AG04449 (cell line): ENCODE results near the gene RAB11A.
A peak's percentile ranks its signal among the peaks of the same experiment; 100 is the strongest.
"Not testable (repeated sequence)": the region's sequence is repeated elsewhere in the genome, so short reads cannot be mapped to it uniquely, and the experiment has no call there.

ENCODE experiments used
- CTCF ChIA-PET: fragments of 350-600 bp; formaldehyde crosslinking; extraction: SDS; loops from one replicate; lab custom pipeline; 2021; ENCODE audit warnings: antibody characterized with exemption; lab: Yijun Ruan, JAX
- POLR2A ChIA-PET: fragments of 400-600, 350-600 bp; formaldehyde crosslinking; extraction: SDS; loops from one replicate; lab custom pipeline; 2020; ENCODE audit warnings: antibody characterized with exemption, inconsistent platforms; lab: Yijun Ruan, JAX
- DNase-seq: peaks from one replicate; pipeline ENCODE4 v3.0.0-alpha.2; 2010; ENCODE audit warnings: low read depth, low spot score
- H3K4me3 ChIP-seq: 2 replicates; pipeline ENCODE4 v1.5.1; 2011; ENCODE audit warnings: low read depth, mild to moderate bottlenecking, control low read depth, low read length
- TF ChIP-seq, protein P1 (sequence below): IDR thresholded peaks from one replicate; pipeline ENCODE4 v1.5.1; 2011; ENCODE audit warnings: mild to moderate bottlenecking, moderate library complexity, low read length, control low read depth, inconsistent platforms; ENCODE audit not compliant: insufficient read depth; ENCODE audit errors: missing control alignments

Gene RAB11A

DNA sequence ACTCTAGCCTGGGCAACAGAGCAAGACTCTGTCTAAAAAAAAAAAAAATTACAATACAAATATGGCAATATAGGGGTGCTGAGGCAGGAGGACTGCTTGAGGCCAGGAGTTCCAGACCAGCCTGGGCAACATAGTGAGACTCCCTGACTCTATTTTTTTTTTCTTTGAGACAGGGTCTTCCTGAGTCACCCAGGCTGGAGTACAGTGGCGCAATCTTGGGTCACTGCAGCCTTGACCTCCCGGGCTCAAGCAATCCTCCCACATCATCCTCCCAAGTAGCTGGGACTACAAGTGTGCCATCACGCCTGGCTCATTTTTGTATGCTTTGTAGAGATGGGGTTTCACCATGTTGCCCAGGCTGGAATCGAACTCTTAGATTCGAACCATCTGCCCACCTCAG lies 17.3 kb upstream of the RAB11A start:
- CTCF ChIA-PET, result interaction anchor here (1.4 to 9.9 kb wide), 3 partner anchors 10 to 213 kb away, joined by 3 to 136 read pairs (median 7); no protein-coding TSS in a partner anchor
- TF ChIP-seq, protein P1, sequence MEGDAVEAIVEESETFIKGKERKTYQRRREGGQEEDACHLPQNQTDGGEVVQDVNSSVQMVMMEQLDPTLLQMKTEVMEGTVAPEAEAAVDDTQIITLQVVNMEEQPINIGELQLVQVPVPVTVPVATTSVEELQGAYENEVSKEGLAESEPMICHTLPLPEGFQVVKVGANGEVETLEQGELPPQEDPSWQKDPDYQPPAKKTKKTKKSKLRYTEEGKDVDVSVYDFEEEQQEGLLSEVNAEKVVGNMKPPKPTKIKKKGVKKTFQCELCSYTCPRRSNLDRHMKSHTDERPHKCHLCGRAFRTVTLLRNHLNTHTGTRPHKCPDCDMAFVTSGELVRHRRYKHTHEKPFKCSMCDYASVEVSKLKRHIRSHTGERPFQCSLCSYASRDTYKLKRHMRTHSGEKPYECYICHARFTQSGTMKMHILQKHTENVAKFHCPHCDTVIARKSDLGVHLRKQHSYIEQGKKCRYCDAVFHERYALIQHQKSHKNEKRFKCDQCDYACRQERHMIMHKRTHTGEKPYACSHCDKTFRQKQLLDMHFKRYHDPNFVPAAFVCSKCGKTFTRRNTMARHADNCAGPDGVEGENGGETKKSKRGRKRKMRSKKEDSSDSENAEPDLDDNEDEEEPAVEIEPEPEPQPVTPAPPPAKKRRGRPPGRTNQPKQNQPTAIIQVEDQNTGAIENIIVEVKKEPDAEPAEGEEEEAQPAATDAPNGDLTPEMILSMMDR, result no peak
- POLR2A ChIA-PET, result interaction anchor here (0.7 kb wide), 1 partner anchor 48 kb away, joined by 3 read pairs; no protein-coding TSS in a partner anchor
- no peak overlapping the region for H3K4me3 ChIP-seq
- DNase-seq, result no peak

DNA sequence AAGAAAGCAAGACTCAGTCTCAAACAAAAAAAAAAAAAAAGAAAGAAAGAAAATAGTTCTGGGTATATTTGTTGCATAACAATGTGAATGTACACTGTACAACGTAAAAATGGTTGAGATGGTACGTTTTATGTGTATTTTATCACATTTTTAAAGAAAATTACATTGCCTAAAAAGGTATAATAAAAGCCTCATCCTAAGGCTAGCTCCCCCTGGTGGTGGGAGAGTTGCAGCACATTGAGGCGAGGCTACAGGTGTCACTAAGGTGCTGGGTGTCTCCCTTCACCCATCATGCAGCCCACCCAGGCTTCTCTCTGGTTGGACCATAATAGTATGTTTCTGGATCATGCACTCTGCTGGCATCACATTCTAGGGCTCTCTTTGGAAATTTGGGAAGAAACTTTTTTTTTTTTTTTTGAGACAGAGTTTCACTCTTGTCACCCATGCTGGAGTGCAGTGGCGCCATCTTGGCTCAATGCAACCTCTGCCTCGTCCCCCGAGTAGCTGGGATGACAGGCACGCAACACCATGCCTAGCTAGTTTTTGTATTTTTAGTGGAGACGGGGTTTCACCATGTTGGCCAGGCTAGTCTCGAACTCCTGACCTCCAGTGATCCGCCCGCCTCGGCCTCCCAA lies 12.4 kb upstream of the RAB11A start:
- POLR2A ChIA-PET, result interaction anchor here (0.9 kb wide), 1 partner anchor 12 kb away, joined by 6 read pairs; the partner anchor contains the start of gene RAB11A
- no peak overlapping the region for H3K4me3 ChIP-seq
- CTCF ChIA-PET, result interaction anchor here (0.6 to 9.9 kb wide), 35 partner anchors 8 to 620 kb away, joined by 3 to 136 read pairs (median 4); partner anchors contain the start of genes HACD3, INTS14 and RAB11A
- TF ChIP-seq, protein P1, result peak; percentile 80
- no peak for DNase-seq

DNA sequence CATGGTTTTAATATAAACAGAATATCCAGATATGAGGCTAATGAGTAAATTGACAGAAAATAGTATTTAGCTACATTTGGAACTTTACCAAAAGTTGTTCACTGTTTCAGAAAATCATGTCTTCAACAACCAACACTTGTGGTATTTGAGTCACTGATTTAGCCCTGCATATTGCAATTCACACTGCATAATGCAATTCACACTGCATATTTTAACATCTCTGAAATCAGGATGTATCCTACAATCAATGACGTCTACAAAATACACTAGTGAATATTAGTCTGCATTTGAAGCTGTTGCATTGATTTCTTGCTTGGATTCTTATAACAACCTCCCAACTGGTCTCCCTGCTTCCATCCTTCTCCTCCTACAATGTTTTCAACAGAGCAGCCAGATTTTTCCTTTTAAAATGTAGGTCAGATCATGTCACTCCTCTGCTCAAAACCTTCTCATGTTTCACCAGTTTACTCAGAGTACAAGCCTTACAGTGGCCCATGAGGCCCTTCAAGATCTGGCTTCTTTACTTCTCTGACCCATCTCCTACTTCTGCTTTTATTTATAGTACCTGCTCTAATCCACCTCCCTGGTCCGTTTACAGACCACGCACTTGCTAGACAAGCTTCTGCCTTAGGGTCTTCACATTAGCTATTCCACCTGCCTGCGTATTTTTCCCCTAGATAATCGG lies 11.4 kb upstream of the RAB11A start:
- no peak for DNase-seq
- TF ChIP-seq, protein P1, result no peak

DNA sequence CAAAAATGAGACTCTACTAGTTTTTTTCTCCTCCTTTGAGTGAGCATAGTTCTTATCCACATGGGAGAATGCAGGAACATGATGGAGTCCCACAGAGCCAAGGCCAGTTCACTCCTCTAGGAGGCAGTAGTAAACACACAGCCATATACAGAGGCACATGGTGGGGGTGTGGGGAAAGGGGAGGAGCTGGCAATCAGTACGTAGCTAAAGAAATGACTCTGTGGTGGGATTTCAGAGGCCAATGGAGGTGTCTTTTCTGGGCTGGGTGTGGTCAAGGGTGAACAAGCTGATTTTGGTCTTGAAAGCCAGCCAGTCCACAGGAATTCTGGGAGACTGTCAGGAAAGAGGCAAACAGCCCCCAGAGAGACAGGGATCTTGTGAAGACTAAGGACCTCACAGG lies 6.6 kb upstream of the RAB11A start:
- ChIA-PET CTCF (interaction anchor here (0.6 to 2.5 kb wide), 6 partner anchors 10 to 224 kb away, joined by 3 to 10 read pairs (median 5); no protein-coding TSS in a partner anchor), POLR2A (no interaction called here)
- TF ChIP-seq, protein P1, result peak; percentile 37
- no peak for DNase-seq
- H3K4me3 ChIP-seq, result no peak overlapping the region

More for the DNA sequence above, 11.4 kb upstream of the RAB11A start:
- ChIA-PET POLR2A (no interaction called here), CTCF (interaction anchor here (0.7 to 9.9 kb wide), 23 partner anchors 8 to 262 kb away, joined by 3 to 136 read pairs (median 5); partner anchors contain the start of genes INTS14 and RAB11A)
- no peak overlapping the region for H3K4me3 ChIP-seq

DNA sequence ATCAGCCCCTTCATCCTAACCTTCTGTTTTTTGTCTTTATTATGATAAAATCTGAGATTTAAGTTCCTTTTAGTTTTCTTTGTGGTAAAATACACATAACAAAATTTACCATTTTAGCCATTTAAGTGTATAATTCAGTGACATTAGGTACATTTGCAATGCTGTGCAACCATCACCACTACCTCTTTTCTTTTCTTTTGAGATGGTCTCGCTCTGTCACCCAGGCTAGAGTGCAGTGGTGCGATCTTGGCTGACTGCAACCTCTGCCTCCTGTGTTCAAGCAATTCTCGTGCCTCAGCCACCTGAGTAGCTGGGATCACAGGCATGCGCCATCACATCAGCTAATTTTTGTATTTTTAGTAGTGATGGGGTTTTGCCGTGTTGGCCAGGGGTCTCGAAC lies 6.2 kb upstream of the RAB11A start:
- DNase-seq, result no peak
- TF ChIP-seq, protein P1, result no peak
- H3K4me3 ChIP-seq, result no peak overlapping the region
- ChIA-PET POLR2A (no interaction called here), CTCF (interaction anchor here (0.6 to 2.5 kb wide), 7 partner anchors 10 to 224 kb away, joined by 3 to 10 read pairs (median 3); no protein-coding TSS in a partner anchor)

DNA sequence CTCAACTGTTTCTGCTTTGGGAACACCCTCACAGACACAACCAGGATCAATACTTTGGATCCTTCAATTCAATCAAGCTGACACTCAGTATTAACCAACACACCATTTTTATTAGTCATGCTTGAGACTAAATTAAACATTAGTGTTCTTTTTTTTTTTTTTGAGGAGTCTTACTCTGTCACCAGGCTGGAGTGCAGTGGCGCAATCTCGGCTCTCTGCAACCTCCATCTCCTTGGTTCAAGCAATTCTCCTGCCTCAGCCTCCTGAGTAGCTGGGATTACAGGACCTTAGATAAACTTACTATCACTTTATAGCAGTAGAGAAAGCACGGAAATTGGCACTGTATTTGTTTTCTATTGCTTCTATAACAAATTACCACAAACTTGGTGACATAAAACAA lies 2.0 kb upstream of the RAB11A start:
- ChIA-PET POLR2A (no interaction called here), CTCF (interaction anchor here (0.6 to 3.9 kb wide), 3 partner anchors 9 to 256 kb away, joined by 3 to 35 read pairs (median 14); partner anchors contain the start of gene INTS14)
- TF ChIP-seq, protein P1, result no peak
- H3K4me3 ChIP-seq, result no peak overlapping the region
- DNase-seq, result no peak

DNA sequence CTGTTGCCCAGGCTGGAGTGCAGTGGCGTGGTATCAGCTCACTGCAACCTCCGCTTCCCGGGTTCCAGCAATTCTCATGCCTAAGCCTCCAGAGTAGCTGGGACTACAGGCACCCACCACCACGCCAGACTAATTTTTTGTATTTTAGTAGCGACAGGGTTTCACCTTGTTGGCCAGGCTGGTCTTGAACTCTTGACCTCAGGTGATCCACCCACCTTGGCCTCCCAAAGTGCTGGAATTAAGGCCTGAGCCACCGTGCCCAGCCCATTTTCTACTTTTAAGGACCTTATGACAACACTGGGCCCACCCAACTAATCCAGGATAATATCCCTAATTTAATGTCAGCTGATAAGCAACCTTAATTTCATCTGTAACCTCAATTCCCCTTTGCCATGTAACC lies 1.4 kb upstream of the RAB11A start:
- H3K4me3 ChIP-seq, DNase-seq: not testable (repeated sequence)
- POLR2A ChIA-PET, result interaction anchor here (1.6 to 1.7 kb wide), 2 partner anchors 76 to 257 kb away, joined by 4 to 16 read pairs; partner anchors contain the start of genes DENND4A and INTS14
- CTCF ChIA-PET, result interaction anchor here (1.2 to 5.3 kb wide), 4 partner anchors 10 to 256 kb away, joined by 3 to 35 read pairs (median 20); partner anchors contain the start of gene INTS14
